NCI-H1930 (cell line): ENCODE data around the gene GATC.

ENCODE experiments used
- DNase-seq, 2 experiments: peaks; one replicate each; lab custom pipeline; 2025; lab: John Stamatoyannopoulos, UW

GATC gene

GRCh38 chr12:120445911-120446843 is at the start of gene GATC, which contains the start of gene TRIAP1:
Gene GATC (plus strand): TSS chr12:120446444. CDS start chr12:120446481, 37 bp downstream.
Gene TRIAP1 (minus strand): TSS chr12:120446384. CDS start chr12:120446372, 12 bp downstream.
- peak; percentile 65 to 78 for DNase-seq

- peak; percentile 11 to 16 for DNase-seq
Observed at GRCh38 chr12:120397824-120398540, 48.3 kb upstream of the GATC start.

- no peak for DNase-seq
Observed at GRCh38 chr12:120399531-120399930, 46.7 kb upstream of the GATC start.

- DNase-seq: no peak
Observed at GRCh38 chr12:120402217-120402616, 44.0 kb upstream of the GATC start.

GRCh38 chr12:120403869-120404268 is 42.4 kb upstream of the GATC start:
- DNase-seq: no peak

- DNase-seq: no peak
Observed at GRCh38 chr12:120404271-120404670, 42.0 kb upstream of the GATC start.

GRCh38 chr12:120406069-120406468 is 40.2 kb upstream of the GATC start:
- DNase-seq: no peak

- DNase-seq: no peak
Observed at GRCh38 chr12:120406553-120406952, 39.7 kb upstream of the GATC start.

- DNase-seq: no peak
Observed at GRCh38 chr12:120408771-120409170, 37.5 kb upstream of the GATC start.

GRCh38 chr12:120412421-120412820 is 33.8 kb upstream of the GATC start:
- no peak for DNase-seq

GRCh38 chr12:120413901-120414695 is 32.1 kb upstream of the GATC start:
- DNase-seq: no peak

GRCh38 chr12:120416490-120417216 is 29.6 kb upstream of the GATC start:
- DNase-seq: no peak

GRCh38 chr12:120417917-120418580 is 28.2 kb upstream of the GATC start:
- no peak for DNase-seq

GRCh38 chr12:120421701-120422100 is 24.5 kb upstream of the GATC start:
- DNase-seq: no peak

GRCh38 chr12:120422892-120423456 is 23.3 kb upstream of the GATC start:
- DNase-seq: no peak

GRCh38 chr12:120425797-120426196 is 20.4 kb upstream of the GATC start:
- DNase-seq: no peak

- no peak for DNase-seq
Observed at GRCh38 chr12:120428597-120429229, 17.5 kb upstream of the GATC start.

GRCh38 chr12:120429368-120429767 is 16.9 kb upstream of the GATC start:
- no peak for DNase-seq

GRCh38 chr12:120432772-120433525 is 13.3 kb upstream of the GATC start:
- no peak for DNase-seq
